GM18498 (cell line): Measurements from ENCODE around the gene GORASP2.
A peak's percentile ranks its signal among the peaks of the same experiment; 100 is the strongest.

Experiments used
- ATAC-seq: cut with Tn5 transposase; IDR thresholded peaks from one replicate; pipeline ENCODE4 v1.9.1; 2021; ENCODE audit warnings: mild to moderate bottlenecking, moderate library complexity; ENCODE audit not compliant: unreplicated experiment

Gene GORASP2

GRCh38 chr2:170922634-170923494 is 6.2 kb upstream of the GORASP2 start:
- no peak for ATAC-seq

- no peak for ATAC-seq
Measured at GRCh38 chr2:170923799-170924198, 5.3 kb upstream of the GORASP2 start.

- no peak for ATAC-seq
Measured at GRCh38 chr2:170924969-170925368, 4.1 kb upstream of the GORASP2 start.

- ATAC-seq, result no peak
Measured at GRCh38 chr2:170925923-170926322, 3.1 kb upstream of the GORASP2 start.

- ATAC-seq, result no peak
Measured at GRCh38 chr2:170926743-170927297, 2.2 kb upstream of the GORASP2 start.

- no peak for ATAC-seq
Measured at GRCh38 chr2:170928036-170928823, 823 bp upstream of the GORASP2 start.

- ATAC-seq, result peak; percentile 8
Measured at GRCh38 chr2:170929686-170930050, 615 bp downstream of the GORASP2 start.

GRCh38 chr2:170930131-170930990 is 1.3 kb downstream of the GORASP2 start:
- peak; percentile 26 for ATAC-seq

- ATAC-seq, result no peak
Measured at GRCh38 chr2:170930991-170931266, 1.9 kb downstream of the GORASP2 start.

GRCh38 chr2:170932166-170932565 is 3.1 kb downstream of the GORASP2 start:
- ATAC-seq, result no peak

GRCh38 chr2:170932948-170933347 is 3.9 kb downstream of the GORASP2 start:
- ATAC-seq, result no peak

GRCh38 chr2:170937709-170938379 is 8.8 kb downstream of the GORASP2 start:
- no peak for ATAC-seq

GRCh38 chr2:170940066-170940465 is 11.0 kb downstream of the GORASP2 start:
- no peak for ATAC-seq

GRCh38 chr2:170942615-170943014 is 13.6 kb downstream of the GORASP2 start:
- ATAC-seq, result no peak

GRCh38 chr2:170943041-170943440 is 14.0 kb downstream of the GORASP2 start:
- ATAC-seq, result no peak

GRCh38 chr2:170943596-170943995 is 14.5 kb downstream of the GORASP2 start:
- ATAC-seq, result no peak

- no peak for ATAC-seq
Measured at GRCh38 chr2:170944545-170944944, 15.5 kb downstream of the GORASP2 start.

GRCh38 chr2:170949415-170949814 is 20.4 kb downstream of the GORASP2 start:
- no peak for ATAC-seq

- peak; percentile 91 for ATAC-seq
Measured at GRCh38 chr2:170950221-170950761, 21.2 kb downstream of the GORASP2 start.

- ATAC-seq, result no peak
Measured at GRCh38 chr2:170953941-170954340, 24.9 kb downstream of the GORASP2 start.
